Cardiac muscle cell (in vitro differentiated cells and primary cell): ENCODE data around the gene TGFA. TPM values are rescaled to one million over a fixed set of nuclear protein-coding genes. Genes with fewer than 3 reads are reported as not detected.
"Not testable (repeated sequence)": the region's sequence is repeated elsewhere in the genome, so short reads cannot be mapped to it uniquely, and the experiment has no call there.

Source experiments
- DNase-seq, 2 donors: peaks; one replicate each; pipeline versions ENCODE4 v3.0.0 to v3.0.0-alpha.2; 2010 to 2017; ENCODE audit warnings: low read depth in 1 of 2, low spot score in 1 of 2
- H3K27ac ChIP-seq: fragments of 200-600 bp; sonication (generic); 2 replicates; pipeline ENCODE4 v1.5.1; 2016
- H3K27me3 ChIP-seq: fragments of 200-600 bp; sonication (generic); 2 replicates; pipeline ENCODE4 v1.6.0; 2016; ENCODE audit warnings: control low read depth
- H3K36me3 ChIP-seq: fragments of 200-600 bp; sonication (generic); 2 replicates; pipeline ENCODE4 v1.5.1; 2016; ENCODE audit warnings: control low read depth
- H3K4me1 ChIP-seq: fragments of 200-600 bp; sonication (generic); 2 replicates; pipeline ENCODE4 v1.8.1; 2017; ENCODE audit warnings: low read depth, mild to moderate bottlenecking, mixed run types
- H3K4me3 ChIP-seq: fragments of 200-600 bp; sonication (generic); 2 replicates; pipeline ENCODE4 v1.5.1; 2016; ENCODE audit warnings: mild to moderate bottlenecking
- H3K9me3 ChIP-seq: fragments of 200-600 bp; sonication (generic); 2 replicates; pipeline ENCODE4 v1.5.1; 2017; ENCODE audit warnings: low read depth, mild to moderate bottlenecking, control low read depth
- CTCF ChIP-seq: IDR thresholded peaks from 2 replicates; pipeline ENCODE4 v1.5.1; 2012; ENCODE audit warnings: low read depth, mild to moderate bottlenecking, low read length
- polyA plus RNA-seq: library from polyadenylated mRNA; unstranded; fragments of >200 nt; fragmentation: Nextera tagmentation; extraction: Ambion mirVana; gene quantifications from 2 replicates; pipeline ENCODE4 v1.2.1, GENCODE V29; 2016
- total RNA-seq: library from RNA; depleted of rRNA; stranded (reverse); fragments of >200 nt; gene quantifications from 2 replicates; pipeline ENCODE4 v1.2.3, GENCODE V29; 2016

TGFA gene
- total and polyA plus RNA-seq, 2 experiments from 2014 or later: 4.6 TPM; not detected in 1

DNA sequence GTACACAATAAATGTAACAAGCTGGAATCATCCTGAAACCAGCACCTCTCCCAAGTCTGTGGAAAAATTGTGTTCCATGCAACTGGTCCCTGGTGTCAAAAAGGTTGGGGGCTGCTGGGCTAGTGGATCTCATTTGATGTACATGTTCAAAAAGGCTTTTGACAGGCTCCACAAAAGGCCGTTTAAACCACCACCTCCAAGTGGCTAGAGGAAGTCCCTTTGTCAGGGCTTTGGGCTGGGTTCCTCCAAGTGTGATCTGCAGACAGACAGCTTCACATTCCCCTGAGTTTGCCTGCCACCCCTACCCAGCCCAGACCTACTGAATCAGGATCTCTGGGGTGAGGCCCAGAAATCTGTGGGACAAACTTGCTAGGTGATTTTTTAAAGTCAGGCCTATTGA, 84.7 kb downstream of the TGFA start:
- H3K27ac ChIP-seq: peak overlapping the region; percentile 75

GRCh38 chr2:70467831-70468779, 85.5 kb downstream of the TGFA start:
- DNase-seq: peak in 1 of 2 donors; percentile 72
- H3K36me3 ChIP-seq: no peaks in the 10 kb centered on the region
- H3K4me3 ChIP-seq: no peak overlapping the region
- no peaks in the 10 kb centered on the region for H3K27me3 ChIP-seq
- no peak for TF ChIP-seq CTCF
- peaks cover 57% of the 10 kb centered on the region for H3K4me1 ChIP-seq
- no peaks in the 10 kb centered on the region for H3K9me3 ChIP-seq
- H3K27ac ChIP-seq: peak overlapping the region; percentile 75

More for the DNA sequence above, 84.7 kb downstream of the TGFA start:
- Histone ChIP-seq H3K4me3 (no peak overlapping the region), H3K36me3 (no peaks in the 10 kb centered on the region), H3K27me3 (no peaks in the 10 kb centered on the region), H3K9me3 (no peaks in the 10 kb centered on the region), H3K4me1 (peaks cover 57% of the 10 kb centered on the region)
- DNase-seq: no peak
- TF ChIP-seq CTCF: no peak

DNA sequence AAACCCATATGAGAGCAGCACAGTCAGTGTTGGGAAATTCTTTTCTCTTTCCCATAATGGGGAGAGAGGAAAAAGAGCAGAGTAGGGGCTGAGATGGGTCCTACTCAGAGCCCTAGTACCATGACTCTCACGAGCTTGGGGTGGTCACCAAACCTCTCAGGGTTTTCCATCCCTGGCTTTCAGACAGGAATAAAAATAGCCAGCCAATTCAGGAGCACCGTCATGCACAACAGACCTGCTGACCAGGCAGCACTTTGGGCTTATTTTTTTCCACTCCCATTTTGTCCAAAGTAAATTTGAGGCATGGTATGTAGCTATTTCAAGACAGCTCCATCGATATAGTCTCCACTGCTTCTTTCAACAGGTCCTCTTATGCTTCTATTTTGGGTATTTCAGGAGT, 86.4 kb downstream of the TGFA start:
- Histone ChIP-seq H3K36me3 (no peaks in the 10 kb centered on the region), H3K27me3 (no peaks in the 10 kb centered on the region), H3K4me1 (peaks cover 50% of the 10 kb centered on the region), H3K9me3 (no peaks in the 10 kb centered on the region), H3K4me3 (no peak overlapping the region), H3K27ac (peak overlapping the region; percentile 75)
- peak in 1 of 2 donors; percentile 71 for DNase-seq
- no peak for TF ChIP-seq CTCF

DNA sequence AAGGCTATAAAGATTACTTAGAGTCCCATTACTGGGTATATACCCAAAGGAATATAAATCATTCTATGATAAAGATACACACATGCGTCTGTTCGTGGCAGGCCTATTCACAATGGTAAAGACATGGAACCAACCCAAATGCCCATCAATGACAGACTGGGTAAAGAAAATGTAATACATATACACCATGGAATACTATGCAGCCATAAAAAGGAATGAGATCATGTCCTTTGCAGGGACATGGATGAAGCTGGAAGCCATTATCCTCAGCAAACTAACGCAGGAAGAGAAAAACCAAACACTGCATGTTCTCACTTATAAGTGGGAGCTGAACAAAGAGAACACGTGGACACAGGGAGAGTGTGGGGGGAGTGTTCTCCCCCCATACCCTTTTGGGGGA, 87.0 kb downstream of the TGFA start:
- not testable (repeated sequence) for H3K9me3 ChIP-seq, H3K4me3 ChIP-seq, H3K27me3 ChIP-seq, DNase-seq, H3K36me3 ChIP-seq
- peak overlapping the region; percentile 75 for H3K27ac ChIP-seq
- H3K4me1 ChIP-seq: peaks cover 46% of the 10 kb centered on the region

DNA sequence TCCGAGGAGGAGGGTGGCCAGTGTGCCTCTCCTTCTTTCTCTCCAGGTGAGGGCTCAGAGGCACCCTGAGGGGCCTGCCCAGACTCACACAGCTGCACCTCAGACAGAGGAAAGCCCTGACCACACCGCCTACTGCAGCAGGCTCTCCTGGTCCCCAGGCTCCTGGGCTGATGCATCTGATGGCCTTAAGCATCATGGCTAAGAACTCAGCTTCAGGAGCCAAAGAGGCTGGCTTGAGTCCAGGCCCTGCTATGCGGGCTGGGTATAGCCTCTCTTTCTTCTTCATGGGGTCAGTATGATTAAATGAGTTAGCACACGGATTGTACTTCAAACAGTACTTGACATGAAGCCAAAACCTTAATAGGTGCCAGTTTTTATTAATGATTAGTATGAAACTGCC, 89.6 kb downstream of the TGFA start:
- Histone ChIP-seq H3K27me3 (no peaks in the 10 kb centered on the region), H3K9me3 (no peaks in the 10 kb centered on the region)
- DNase-seq: no peak

More for the DNA sequence above, 89.6 kb downstream of the TGFA start:
- H3K4me1 ChIP-seq: peaks cover 21% of the 10 kb centered on the region
- no peak overlapping the region for H3K4me3 ChIP-seq
- H3K27ac ChIP-seq: no peak overlapping the region
- H3K36me3 ChIP-seq: no peaks in the 10 kb centered on the region
- TF ChIP-seq CTCF: no peak
